ENCODE data around the gene NAPB. TPM values are rescaled to one million over a fixed set of nuclear protein-coding genes. Genes with fewer than 3 reads are reported as not detected.

NAPB gene
- total and polyA plus RNA-seq, 2 of the 8 experiments (the other 6 are each of a cell fraction or from before 2014, with no cell fraction given), result 6.2 to 12.3 TPM

GRCh38 chr20:23339986-23340385 is 81.3 kb downstream of the NAPB start:
- no peak overlapping the region for H2BK15ac ChIP-seq (ENCODE audit: low read length)
- H2BK20ac ChIP-seq (ENCODE audit: low read length), result no peak overlapping the region
- H3K14ac ChIP-seq (ENCODE audit: insufficient read length), result no peak overlapping the region
- H3K27ac ChIP-seq (ENCODE audit: low read depth, low read length), result no peak overlapping the region
- no peak overlapping the region for H4K91ac ChIP-seq (replicated peaks; ENCODE audit: insufficient read length, low read length)
- no peak overlapping the region for H3K4ac ChIP-seq (replicated peaks; ENCODE audit: insufficient read length, low read depth, low read length)
- no peaks in the 10 kb centered on the region for H3K36me3 ChIP-seq (ENCODE audit: control insufficient read depth in 2 of 4, insufficient read depth in 4 of 4, low read length in 3 of 4)
- H3K9me3 ChIP-seq (ENCODE audit: insufficient read depth in 2 of 2, low read depth in 1 of 2, low read length in 1 of 2), result peaks cover 0 to 4% of the 10 kb centered on the region in 2 experiments; a peak in 1 of 4 replicates
- no peaks in the 10 kb centered on the region for H3K79me2 ChIP-seq (ENCODE audit: control insufficient read depth in 1 of 2, insufficient read depth in 2 of 2, low read length in 2 of 2)
- H2BK120ac ChIP-seq (replicated peaks; ENCODE audit: low read depth, low read length), result no peak overlapping the region
- no peaks in the 10 kb centered on the region for H3K23me2 ChIP-seq (ENCODE audit: low read depth, low read length)
- DNase-seq (ENCODE audit: low read depth in 1 of 2, low spot score in 2 of 2) (no peak), FAIRE-seq (no peak)
- ChIA-PET POLR2A (ENCODE audit: partially characterized antibody) (interaction anchor here (1.5 to 1.7 kb wide), 2 partner anchors 10 to 289 kb away, joined by 7 to 9 read pairs; partner anchors contain the start of gene NXT1), CTCF (ENCODE audit: partially characterized antibody) (interaction anchor here (0.6 to 6.6 kb wide), 46 partner anchors 10 to 753 kb away, joined by 3 to 63 read pairs (median 5); partner anchors contain the start of gene NXT1)
- TF ChIP-seq FOSL1 (IDR thresholded peaks at IDR 0.05; ENCODE audit: insufficient read depth, low read depth, low read length) (no peak), SP2 (IDR thresholded peaks at IDR 0.05; ENCODE audit: low read length) (no peak), CHD2 (IDR thresholded peaks at IDR 0.05; ENCODE audit: low read length) (no peak)
- no peaks in the 10 kb centered on the region for H4K20me1 ChIP-seq (replicated peaks in 1 of 2; ENCODE audit: control insufficient read depth in 1 of 2, insufficient read depth in 2 of 2, low read length in 2 of 2)
- no peak overlapping the region for H4K5ac ChIP-seq (ENCODE audit: insufficient read length, low read depth, low read length)
- H3K4me3 ChIP-seq (ENCODE audit: extremely low read depth in 1 of 4, insufficient read depth in 2 of 4, low read depth in 3 of 4, low read length in 4 of 4), result no peak overlapping the region
- H3K18ac ChIP-seq (ENCODE audit: extremely low read depth, low read length), result no peak overlapping the region
- no peak overlapping the region for H3K9ac ChIP-seq (replicated peaks in 1 of 4; ENCODE audit: extremely low read depth in 1 of 4, low read depth in 3 of 4, low read length in 3 of 4)
- H2AK5ac ChIP-seq (ENCODE audit: low read depth, low read length), result no peak overlapping the region
- H2BK12ac ChIP-seq (ENCODE audit: low read depth, low read length), result no peak overlapping the region
- 84% methylated on average over 13 of the region's 13 CpGs; no CpG with 5 or more reads in 1 of the 2 experiments for WGBS, 2 experiments (ENCODE audit: extremely low coverage in 1 of 2, insufficient coverage in 1 of 2, insufficient read length in 1 of 2, insufficient replicate concordance in 2 of 2, low coverage in 1 of 2, low lambda C conversion rate in 2 of 2, missing lambda C conversion rate in 1 of 2)
- H2BK5ac ChIP-seq (ENCODE audit: low read depth, low read length), result no peak overlapping the region
- H2AFZ ChIP-seq (ENCODE audit: low read length), result no peak overlapping the region
- no peak overlapping the region for H3K56ac ChIP-seq (replicated peaks; ENCODE audit: insufficient read length, low read depth, low read length)
- no peak overlapping the region for H3K4me2 ChIP-seq (ENCODE audit: insufficient read depth in 1 of 2, low read depth in 2 of 2, low read length in 2 of 2)
- H3K27me3 ChIP-seq (replicated peaks in 1 of 4; ENCODE audit: control insufficient read depth in 3 of 4, extremely low read depth in 1 of 4, insufficient read depth in 3 of 4, low read length in 3 of 4), result no peaks in the 10 kb centered on the region
- no peak overlapping the region for H4K8ac ChIP-seq (ENCODE audit: extremely low read depth, insufficient read depth, low read length)
- H3K23ac ChIP-seq (ENCODE audit: insufficient read length), result no peak overlapping the region
- no peaks in the 10 kb centered on the region for H3K79me1 ChIP-seq (ENCODE audit: low read depth, low read length)
- H3K4me1 ChIP-seq (replicated peaks in 1 of 4; ENCODE audit: control insufficient read depth in 3 of 4, insufficient read depth in 4 of 4, low read length in 3 of 4), result peaks cover 0 to 5% (median 0%) of the 10 kb centered on the region in 4 experiments; a peak in 3 of 7 replicates
